GM18870 (cell line): ENCODE data around the gene TMEM44.
"Not testable (repeated sequence)": the region's sequence is repeated elsewhere in the genome, so short reads cannot be mapped to it uniquely, and the experiment has no call there.

Experiments
- ATAC-seq: cut with Tn5 transposase; IDR thresholded peaks from one replicate; pipeline ENCODE4 v1.9.1; 2021; ENCODE audit warnings: moderate library complexity; ENCODE audit not compliant: unreplicated experiment

Gene TMEM44

GRCh38 chr3:194647747-194648146, 14.5 kb upstream of the TMEM44 start:
- no peak for ATAC-seq

DNA sequence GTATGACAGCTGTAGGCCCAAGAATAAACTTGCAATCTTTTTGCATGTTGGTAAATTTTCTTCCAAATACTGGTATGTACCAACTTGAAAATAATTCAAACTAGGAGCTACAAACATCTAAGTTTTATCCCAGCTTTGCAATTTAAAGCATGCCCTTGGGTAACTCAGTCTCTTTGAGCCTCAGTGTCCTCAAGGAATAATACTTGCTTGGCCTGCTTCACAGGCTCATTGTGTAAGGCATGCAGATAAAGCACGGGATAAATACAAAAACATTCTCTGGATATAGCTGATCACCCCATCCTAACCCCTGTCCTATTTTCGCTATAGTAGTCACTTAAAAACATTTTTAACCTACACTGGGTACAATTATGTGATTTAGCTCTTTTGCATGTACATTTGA, 9.6 kb upstream of the TMEM44 start:
- ATAC-seq: no peak

DNA sequence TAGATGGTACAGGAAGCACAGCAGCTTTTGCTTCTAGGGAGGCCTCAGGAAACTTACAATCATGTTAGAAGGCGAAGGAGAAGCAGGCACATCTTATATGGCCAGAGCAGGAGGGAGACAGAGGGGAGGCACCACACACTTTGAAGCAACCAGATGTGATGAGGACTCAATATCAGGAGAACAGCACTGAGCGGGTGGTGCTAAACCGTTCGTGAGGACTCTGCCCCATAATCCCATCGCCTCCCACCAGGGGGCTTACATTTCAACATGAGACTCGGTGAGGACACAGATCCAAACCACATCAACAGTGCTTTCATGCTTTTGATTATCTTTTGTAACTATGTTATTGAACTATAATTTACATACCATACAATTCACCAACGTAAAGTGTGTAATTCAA, 7.6 kb upstream of the TMEM44 start:
- ATAC-seq: no peak

DNA sequence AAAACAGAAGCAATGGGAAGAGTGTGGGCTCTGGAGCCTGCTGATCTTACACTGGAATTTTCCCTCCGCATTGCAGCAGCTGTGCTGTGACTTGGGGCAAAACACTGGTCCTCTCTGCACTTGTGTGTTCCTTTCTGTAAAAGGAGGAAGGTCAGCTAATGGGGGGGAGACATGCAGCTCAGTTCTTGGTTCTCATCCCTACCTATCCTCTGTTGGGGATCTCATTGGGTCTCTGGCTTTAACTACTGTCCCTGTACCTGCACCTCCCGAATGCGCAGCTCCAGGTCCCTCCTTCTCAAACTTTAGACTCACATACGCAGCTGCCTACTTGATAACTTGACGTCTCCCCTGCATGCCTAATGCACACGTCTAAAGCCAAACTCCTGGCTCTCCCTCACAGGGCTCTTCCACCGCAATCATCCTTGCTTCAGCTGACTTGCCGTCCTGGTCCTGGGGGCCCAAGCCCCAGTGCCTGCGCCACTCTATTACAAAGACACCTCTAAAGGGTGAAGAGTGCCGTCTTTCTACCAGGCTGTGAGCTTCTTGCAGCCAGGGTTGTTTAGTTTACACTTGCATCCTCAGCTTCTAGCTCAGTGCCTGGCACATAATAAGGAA, 5.9 kb upstream of the TMEM44 start:
- no peak for ATAC-seq

DNA sequence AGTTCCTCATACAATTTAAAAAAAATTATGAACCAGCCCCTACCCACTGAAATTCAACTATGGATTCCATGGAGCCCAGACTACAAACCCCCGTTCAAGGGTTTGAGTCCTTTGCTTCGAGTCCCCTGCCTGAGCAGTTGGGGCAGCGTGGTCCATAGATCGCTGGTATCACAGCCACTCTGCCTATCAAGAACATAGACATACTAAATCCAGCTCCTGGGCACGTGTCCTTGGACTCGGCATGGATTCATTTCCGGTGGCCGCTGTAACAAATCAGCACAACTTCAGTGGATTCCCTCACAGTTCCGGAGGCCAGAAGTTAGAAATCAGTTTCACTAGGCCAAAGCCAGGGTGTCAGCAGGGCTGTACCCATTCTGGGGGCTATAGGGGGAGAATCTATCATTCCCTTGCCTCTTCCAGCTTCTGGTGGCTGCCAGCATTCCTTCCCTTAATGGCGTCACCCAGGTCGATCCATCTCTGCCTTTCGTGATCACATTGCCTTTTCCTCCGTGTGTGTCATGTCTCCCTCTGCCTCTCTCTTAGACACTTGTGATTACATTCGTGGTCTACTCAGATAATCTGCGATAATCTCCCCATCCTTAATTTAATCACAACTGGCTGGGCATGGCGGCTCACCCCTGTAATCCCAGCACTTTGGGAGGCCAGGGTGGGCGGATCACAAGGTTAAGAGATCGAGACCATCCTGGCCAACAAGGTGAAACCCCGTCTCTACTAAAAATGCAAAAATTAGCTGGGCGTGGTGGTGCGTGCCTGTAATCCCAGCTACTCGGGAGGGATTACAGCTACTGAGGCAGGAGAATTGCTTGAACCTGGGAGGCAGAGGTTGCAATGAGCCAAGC, 4.6 kb upstream of the TMEM44 start:
- no peak for ATAC-seq

- ATAC-seq: no peak
Observed at GRCh38 chr3:194637066-194637465, 3.8 kb upstream of the TMEM44 start.

DNA sequence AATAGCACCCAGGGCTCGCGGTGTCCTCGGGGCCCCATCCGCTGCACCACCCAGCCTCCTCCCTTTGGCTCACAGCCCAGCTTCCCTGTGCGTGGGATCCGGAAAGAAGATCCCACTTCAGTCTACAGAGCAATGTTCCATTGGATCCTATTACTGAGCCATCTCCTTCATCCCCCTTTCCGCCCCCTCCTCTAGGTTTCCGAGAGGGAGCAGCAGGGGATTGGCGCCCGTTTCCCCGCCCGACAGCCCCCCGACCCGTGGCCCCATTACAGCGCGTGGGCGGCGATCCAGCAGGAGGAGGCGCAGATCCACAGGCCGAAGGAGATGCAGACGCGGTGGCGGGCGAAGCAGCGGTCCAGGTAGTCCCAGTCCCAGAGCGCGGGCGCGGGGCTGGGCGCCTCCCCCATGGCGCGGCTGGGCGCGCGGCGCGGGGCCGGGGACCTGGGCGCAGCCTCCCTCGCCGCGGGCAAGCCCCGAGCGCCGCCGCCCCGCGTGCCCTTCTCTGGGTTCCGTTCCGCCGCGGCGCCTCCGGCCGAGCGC, 340 bp downstream of the TMEM44 start:
- no peak for ATAC-seq

- no peak for ATAC-seq
Observed at GRCh38 chr3:194632226-194632808, 902 bp downstream of the TMEM44 start.

GRCh38 chr3:194631696-194632095, 1.5 kb downstream of the TMEM44 start:
- ATAC-seq: no peak

DNA sequence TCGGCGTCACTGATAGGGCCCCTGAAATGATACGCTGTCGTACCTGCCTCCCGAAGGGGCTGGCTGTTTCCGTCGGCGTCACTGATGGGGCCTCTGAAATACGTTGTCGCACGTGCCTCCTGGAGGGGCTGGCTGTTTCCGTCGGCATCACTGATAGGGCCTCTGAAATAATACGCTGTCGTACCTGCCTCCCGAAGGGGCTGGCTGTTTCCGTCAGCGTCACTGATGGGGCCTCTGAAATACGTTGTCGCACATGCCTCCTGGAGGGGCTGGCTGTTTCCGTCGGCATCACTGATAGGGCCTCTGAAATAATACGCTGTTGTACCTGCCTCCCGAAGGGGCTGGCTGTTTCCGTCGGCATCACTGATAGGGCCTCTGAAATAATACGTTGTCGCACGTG, 2.5 kb downstream of the TMEM44 start:
- ATAC-seq: not testable (repeated sequence)

GRCh38 chr3:194624956-194625355, 8.3 kb downstream of the TMEM44 start:
- no peak for ATAC-seq

- ATAC-seq: no peak
Observed at GRCh38 chr3:194623449-194624290, 9.5 kb downstream of the TMEM44 start.

DNA sequence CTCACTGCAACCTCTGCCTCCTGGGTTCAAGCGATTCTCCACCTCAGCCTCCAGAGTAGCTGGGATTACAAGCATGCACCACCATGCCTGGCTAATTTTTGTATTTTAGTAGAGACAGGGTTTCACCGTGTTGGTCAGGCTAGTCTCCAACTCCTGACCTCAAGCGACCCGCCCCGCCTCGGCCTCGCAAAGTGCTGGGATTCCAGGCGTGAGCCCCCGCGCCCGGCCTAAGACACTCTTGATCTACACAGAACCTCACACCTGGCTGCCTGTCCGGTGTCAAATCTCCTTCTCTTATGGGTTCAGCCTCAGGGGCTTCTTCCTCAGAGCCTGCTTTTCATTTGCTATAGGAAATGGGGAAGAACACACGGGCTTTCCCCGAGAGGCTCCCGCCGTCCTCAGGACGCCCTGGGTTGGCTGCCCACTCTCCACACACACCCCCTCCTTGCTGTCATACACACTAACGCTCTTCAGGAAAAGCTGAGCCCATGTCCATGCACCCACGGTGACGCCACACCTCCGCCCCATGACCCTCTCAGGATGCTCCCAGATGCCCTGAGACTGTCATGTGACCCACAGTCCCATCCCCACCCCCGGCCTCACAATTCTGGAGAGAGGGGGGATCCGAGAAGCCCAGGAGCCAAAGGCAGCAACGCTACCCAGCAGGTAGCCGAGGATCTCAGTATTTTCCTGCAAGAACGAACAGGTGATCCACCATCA, 10.4 kb downstream of the TMEM44 start:
- no peak for ATAC-seq

GRCh38 chr3:194621947-194622346, 11.3 kb downstream of the TMEM44 start:
- no peak for ATAC-seq

GRCh38 chr3:194620196-194620595, 13.0 kb downstream of the TMEM44 start:
- ATAC-seq: no peak

GRCh38 chr3:194619741-194620140, 13.5 kb downstream of the TMEM44 start:
- ATAC-seq: no peak

DNA sequence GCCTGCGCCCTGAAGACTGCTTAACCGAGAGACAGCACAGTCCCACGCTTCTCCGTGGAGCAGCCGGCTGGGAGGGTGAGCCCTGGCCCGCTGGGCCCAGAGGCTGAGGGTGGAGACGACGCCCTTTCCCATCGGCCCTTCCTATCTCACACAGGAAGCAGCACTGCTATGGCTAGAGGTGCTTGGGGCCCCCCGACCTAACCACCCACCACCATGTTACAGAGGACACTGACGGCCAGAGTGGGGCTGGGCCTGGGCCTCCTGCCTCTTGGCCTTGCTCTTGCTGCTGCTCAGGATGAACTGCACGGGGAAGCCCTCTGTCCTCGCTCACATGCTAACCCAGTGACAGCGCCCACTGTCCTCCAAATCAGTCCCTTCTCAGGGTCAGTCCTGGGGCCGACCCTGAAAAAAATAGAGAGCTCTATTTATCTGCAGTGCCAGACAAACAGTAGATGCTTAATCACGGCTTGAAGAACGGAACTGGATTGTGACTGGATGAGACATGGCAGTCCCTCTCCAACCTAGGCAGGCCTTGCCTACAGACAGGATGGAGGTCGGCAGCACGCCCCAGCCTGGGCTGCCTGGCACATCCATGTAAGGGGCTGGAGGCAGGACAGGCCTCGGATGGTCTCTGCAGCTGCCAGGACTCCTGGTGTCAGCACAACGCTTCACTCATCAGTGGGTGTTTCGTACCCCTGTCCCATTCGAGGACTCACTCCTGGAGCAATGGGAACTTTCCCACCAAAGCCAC, 14.2 kb downstream of the TMEM44 start:
- ATAC-seq: no peak

- no peak for ATAC-seq
Observed at GRCh38 chr3:194617827-194618226, 15.4 kb downstream of the TMEM44 start.

DNA sequence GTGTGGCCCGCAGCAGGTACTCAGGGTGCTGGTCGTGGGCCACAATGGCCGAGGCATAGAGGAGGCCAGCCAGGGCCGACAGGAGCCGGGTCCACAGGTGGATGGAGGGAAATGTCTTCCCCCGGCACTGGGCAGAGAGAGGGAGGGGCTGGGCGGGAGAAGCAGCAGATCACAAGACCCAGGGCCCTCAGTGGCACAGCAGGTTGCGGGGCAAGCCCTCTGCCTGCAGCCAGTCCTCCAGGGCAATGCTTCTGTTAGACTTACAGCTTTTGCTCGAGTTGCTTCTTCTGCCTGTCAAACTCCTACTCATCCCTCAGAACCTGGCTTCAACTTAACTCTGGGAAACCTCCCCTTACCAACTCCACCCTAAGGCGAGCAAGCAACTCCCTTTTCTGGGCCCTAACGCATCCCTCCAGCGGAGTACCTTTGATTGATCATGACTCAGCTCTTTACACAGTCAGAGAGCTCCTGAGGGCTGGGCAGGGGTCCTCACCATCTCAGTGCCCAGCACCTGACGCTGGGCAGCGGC, 16.0 kb downstream of the TMEM44 start:
- ATAC-seq: no peak
